GM10847 (cell line): ENCODE measurements around the gene HM13.

ENCODE experiments used
- POLR2A ChIP-seq: IDR thresholded peaks from 2 replicates; pipeline ENCODE4 v1.6.1; 2011; ENCODE audit not compliant: insufficient read length; ENCODE audit errors: extremely low read depth

The HM13 gene

GRCh38 chr20:31559704-31560093, 45.5 kb downstream of the HM13 start:
- TF ChIP-seq POLR2A, result no peak

- TF ChIP-seq POLR2A, result no peak
Observed at GRCh38 chr20:31560094-31560745, 46.0 kb downstream of the HM13 start.

GRCh38 chr20:31560746-31561598, 46.7 kb downstream of the HM13 start:
- TF ChIP-seq POLR2A, result no peak

DNA sequence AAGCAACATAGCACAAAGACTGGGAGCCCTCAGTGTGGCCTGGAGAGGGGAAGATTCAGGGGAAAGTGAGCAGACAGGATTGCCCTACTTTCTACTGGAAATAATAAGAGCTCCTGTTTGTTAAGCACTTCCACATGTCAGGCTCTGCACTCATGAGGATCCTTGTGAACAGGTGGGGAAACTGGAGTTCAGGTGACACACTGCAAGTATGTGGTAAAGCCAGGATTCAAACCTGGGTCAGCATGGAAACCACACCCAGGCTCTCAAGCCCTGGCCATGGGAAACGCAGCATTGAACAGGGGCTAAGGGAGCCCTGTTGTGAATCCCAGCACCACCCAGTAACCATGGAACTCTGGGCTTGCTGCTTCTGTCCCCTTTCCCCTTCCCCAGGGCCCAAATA, 48.0 kb downstream of the HM13 start:
- no peak for TF ChIP-seq POLR2A

DNA sequence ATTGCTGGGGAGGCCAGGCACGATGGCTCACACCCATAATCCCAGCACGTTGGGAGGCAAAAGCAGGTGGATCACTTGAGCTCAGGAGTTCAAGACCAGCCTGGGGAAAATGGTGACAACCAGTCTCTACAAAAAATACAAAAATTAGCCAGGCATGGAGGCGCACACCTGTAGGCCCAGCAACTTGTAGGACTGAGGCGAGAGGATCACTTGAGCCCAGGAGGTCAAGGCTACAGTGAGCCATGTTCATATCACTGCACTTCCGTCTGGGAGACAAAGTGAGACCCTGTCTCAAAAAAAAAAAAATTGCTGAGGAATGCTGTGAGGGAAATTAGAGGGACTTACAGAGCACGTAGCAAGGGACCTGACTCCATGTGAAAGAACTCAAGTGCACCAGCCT, 50.0 kb downstream of the HM13 start:
- TF ChIP-seq POLR2A, result no peak

DNA sequence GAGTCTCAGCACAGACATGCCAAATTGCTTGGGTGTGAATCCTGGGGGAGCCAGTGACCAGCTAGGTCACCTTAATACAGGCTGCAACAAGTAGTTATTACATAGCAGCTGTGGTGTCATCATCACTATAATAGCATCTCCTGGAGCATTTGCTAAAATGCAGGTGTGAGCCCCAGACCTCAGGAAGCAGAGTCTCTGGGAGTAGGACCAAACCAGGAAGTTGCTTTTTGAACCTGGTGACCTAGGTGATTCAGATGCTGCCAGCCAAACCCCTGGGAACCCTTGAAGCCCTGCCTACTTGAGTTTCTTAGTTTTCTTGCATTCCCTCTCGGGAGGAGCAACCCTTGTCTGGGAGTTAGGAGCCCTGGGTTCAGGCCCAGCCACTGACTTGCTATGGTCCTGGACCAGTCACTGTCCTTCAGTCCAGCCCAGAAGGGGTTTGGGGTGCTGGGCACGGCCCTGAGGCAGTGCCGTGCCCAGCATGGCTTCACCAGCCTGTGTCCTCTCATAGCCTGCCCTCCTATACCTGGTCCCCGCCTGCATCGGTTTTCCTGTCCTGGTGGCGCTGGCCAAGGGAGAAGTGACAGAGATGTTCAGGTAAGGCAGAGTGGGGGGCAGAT, 51.6 kb downstream of the HM13 start:
- TF ChIP-seq POLR2A, result no peak

- no peak for TF ChIP-seq POLR2A
Observed at GRCh38 chr20:31566319-31566657, 52.0 kb downstream of the HM13 start.

GRCh38 chr20:31566658-31567379, 52.6 kb downstream of the HM13 start:
- TF ChIP-seq POLR2A, result no peak

- TF ChIP-seq POLR2A, result no peak
Observed at GRCh38 chr20:31567380-31567720, 53.1 kb downstream of the HM13 start.

- TF ChIP-seq POLR2A, result no peak
Observed at GRCh38 chr20:31568041-31568731, 53.9 kb downstream of the HM13 start.

GRCh38 chr20:31568773-31569162, 54.5 kb downstream of the HM13 start:
- no peak for TF ChIP-seq POLR2A

GRCh38 chr20:31569163-31570020, 55.1 kb downstream of the HM13 start:
- TF ChIP-seq POLR2A, result no peak

DNA sequence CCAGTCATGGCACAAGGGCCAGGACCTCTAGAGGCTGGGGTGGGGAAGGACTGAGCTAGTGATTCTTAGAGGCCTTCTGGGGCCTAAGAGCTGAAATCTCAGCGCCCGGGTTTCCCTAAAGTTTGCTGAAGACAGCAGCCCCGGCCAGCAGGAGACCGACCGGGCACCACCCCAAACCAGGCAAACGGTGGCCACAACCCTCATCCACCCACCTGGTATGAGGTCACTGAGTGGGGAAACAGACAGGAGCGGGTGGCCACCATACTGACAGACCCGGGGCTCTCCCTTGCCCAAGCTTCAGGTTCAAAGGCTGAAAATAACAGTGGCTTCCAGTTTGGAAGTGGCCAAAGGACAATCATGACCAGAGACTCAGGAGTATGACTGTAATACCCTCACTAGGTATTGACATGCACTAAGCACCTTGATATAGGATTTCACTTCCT, 55.8 kb downstream of the HM13 start:
- no peak for TF ChIP-seq POLR2A
